Immature natural killer cell (primary cell): ENCODE measurements around the gene C11orf68. TPM values are rescaled to one million over a fixed set of nuclear protein-coding genes. Genes with fewer than 3 reads are reported as not detected.

Source experiments
- DNase-seq, 3 donors: peaks; one replicate each; pipeline ENCODE4 v3.0.0; 2022; ENCODE audit warnings: mixed read lengths in 1 of 3
- H3K27ac Mint-ChIP-seq, 6 donors: one replicate each; pipeline ENCODE4 v1.8.0; 2020; ENCODE audit warnings: mixed read lengths in 6 of 6, mild to moderate bottlenecking in 5 of 6, inconsistent platforms in 4 of 6, moderate library complexity in 3 of 6
- H3K27me3 Mint-ChIP-seq, 3 donors: one replicate each; pipeline ENCODE4 v1.8.0; 2020 to 2021; ENCODE audit warnings: low read depth in 3 of 3, mild to moderate bottlenecking in 3 of 3, mixed read lengths in 3 of 3, moderate library complexity in 3 of 3, inconsistent platforms in 1 of 3
- H3K36me3 Mint-ChIP-seq, 3 donors: one replicate each; pipeline ENCODE4 v1.8.0; 2020; ENCODE audit warnings: mixed read lengths in 3 of 3, inconsistent platforms in 2 of 3, mild to moderate bottlenecking in 2 of 3
- H3K4me1 Mint-ChIP-seq, 2 donors: one replicate each; pipeline ENCODE4 v1.8.0; 2020; ENCODE audit warnings: inconsistent platforms in 2 of 2, mild to moderate bottlenecking in 2 of 2, mixed read lengths in 2 of 2, moderate library complexity in 1 of 2
- H3K4me3 Mint-ChIP-seq, 5 donors: one replicate each; pipeline ENCODE4 v1.8.0; 2020; ENCODE audit warnings: mild to moderate bottlenecking in 5 of 5, mixed read lengths in 5 of 5, inconsistent platforms in 3 of 5, moderate library complexity in 3 of 5
- H3K9me3 Mint-ChIP-seq, 6 donors: one replicate each; pipeline ENCODE4 v1.8.0; 2020; ENCODE audit warnings: mild to moderate bottlenecking in 6 of 6, mixed read lengths in 6 of 6, inconsistent platforms in 4 of 6, moderate library complexity in 3 of 6
- polyA plus RNA-seq, 3 donors: library from polyadenylated mRNA; unstranded; fragments of 300-500 nt; fragmentation: Illumina TruSeq; gene quantifications; one replicate each; pipeline ENCODE4 v1.2.3, GENCODE V29; 2021

The C11orf68 gene
- polyA plus RNA-seq, 3 donors from 2014 or later = 45.7 to 84.5 (median 60.4) TPM

DNA sequence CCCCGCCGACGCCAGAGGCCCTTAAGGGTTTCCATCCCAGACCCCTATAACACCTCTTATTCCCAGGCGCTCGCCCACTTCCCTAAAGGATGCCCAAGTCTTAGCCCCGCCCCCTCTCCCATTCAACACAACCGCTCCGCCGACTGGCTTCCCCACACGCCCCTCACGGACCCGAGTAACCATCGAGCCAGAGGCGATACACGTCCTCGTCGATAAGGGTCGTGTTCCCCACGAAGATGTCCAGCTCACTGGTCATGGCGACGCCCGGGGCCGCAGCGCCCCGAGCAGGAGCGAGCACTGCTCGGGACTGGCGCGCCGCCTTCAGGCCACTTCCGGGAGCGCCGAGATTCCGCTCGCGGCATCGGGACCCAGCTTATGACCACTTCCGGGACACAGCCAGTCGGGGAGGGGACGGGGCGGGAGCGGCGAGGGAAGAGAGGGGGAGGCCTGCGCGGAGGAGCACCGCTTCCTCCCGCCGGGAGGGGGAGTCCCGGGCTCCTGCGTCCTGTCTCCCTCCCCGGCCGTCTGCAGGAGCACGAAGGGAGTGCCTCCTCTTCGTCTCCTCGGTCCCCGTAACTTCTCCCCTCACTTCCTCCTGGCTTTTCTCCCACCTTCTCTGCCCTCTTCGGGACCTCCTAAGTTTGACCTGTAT is 30.6 kb downstream of the C11orf68 start, which contains the start of gene FIBP:
Gene FIBP, minus strand, starts transcription at position 309 of the 652 bp plus-strand sequence. Its CDS starts 53 bp downstream, at position 256.
- Mint-ChIP-seq H3K27me3 (peaks cover 7 to 17% (median 15%) of the 10 kb centered on the region in 3 donors), H3K27ac (peak within 1 kb of the TSS; percentile 94 to 99 (median 98)), H3K4me1 (peaks cover 74 to 81% of the 10 kb centered on the region in 2 donors), H3K9me3 (no peaks in the 10 kb centered on the region), H3K36me3 (peaks cover 0 to 13% (median 0%) of the 10 kb centered on the region in 3 donors), H3K4me3 (peak within 1 kb of the TSS; percentile 84 to 94 (median 92))
- DNase-seq = peak; percentile 92 to 93 (median 92)

DNA sequence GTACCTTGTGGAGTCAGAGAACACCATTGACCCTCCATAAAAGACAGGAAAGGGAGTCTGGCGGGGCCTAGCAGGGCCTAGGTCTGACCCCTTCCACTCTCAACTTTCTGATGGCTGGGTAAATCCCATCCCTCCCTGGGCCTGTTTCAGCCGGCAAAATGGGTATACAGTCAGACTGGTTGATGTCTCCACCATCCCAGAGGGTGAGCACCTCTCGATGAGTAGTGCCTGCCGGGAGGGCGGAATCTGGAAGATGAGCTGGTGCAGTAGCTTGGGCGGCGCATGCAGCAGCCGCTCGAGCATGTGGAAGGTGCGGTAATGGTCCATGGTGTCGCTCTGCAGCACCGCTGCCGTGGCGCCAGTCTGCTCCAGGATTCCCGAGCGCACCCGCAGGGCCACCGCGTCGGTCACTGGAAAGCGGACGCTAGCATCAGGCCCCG is 31.1 kb downstream of the C11orf68 start:
- H3K9me3 Mint-ChIP-seq = no peaks in the 10 kb centered on the region
- H3K4me3 Mint-ChIP-seq = peak overlapping the region; percentile 84 to 94 (median 92)
- peaks cover 0 to 14% (median 0%) of the 10 kb centered on the region in 3 donors for H3K36me3 Mint-ChIP-seq
- H3K27me3 Mint-ChIP-seq = peaks cover 7 to 17% (median 15%) of the 10 kb centered on the region in 3 donors
- H3K27ac Mint-ChIP-seq = peak overlapping the region; percentile 94 to 99 (median 98)
- H3K4me1 Mint-ChIP-seq = peaks cover 68 to 76% of the 10 kb centered on the region in 2 donors
- DNase-seq = no peak

GRCh38 chr11:65886826-65887722 is 31.8 kb downstream of the C11orf68 start:
- H3K36me3 Mint-ChIP-seq = peaks cover 0 to 18% (median 0%) of the 10 kb centered on the region in 3 donors
- no peak for DNase-seq
- H3K4me1 Mint-ChIP-seq = peaks cover 67 to 75% of the 10 kb centered on the region in 2 donors
- peaks cover 7 to 17% (median 15%) of the 10 kb centered on the region in 3 donors for H3K27me3 Mint-ChIP-seq
- peak overlapping the region; percentile 29 to 99 (median 98) for H3K27ac Mint-ChIP-seq
- no peaks in the 10 kb centered on the region for H3K9me3 Mint-ChIP-seq
- H3K4me3 Mint-ChIP-seq = peak overlapping the region; percentile 84 to 94 (median 92)

GRCh38 chr11:65885808-65886536 is 32.9 kb downstream of the C11orf68 start:
- H3K4me3 Mint-ChIP-seq = peak overlapping the region in 3 of 5 donors; percentile 71 to 92 (median 84)
- no peaks in the 10 kb centered on the region for H3K9me3 Mint-ChIP-seq
- H3K27me3 Mint-ChIP-seq = peaks cover 7 to 18% (median 16%) of the 10 kb centered on the region in 3 donors
- H3K36me3 Mint-ChIP-seq = peaks cover 0 to 18% (median 0%) of the 10 kb centered on the region in 3 donors
- peak overlapping the region in 2 of 6 donors; percentile 29 to 84 for H3K27ac Mint-ChIP-seq
- DNase-seq = no peak
- H3K4me1 Mint-ChIP-seq = peaks cover 71 to 79% of the 10 kb centered on the region in 2 donors

GRCh38 chr11:65885231-65885630 is 33.6 kb downstream of the C11orf68 start:
- H3K4me3 Mint-ChIP-seq = no peak overlapping the region
- H3K27ac Mint-ChIP-seq = peak overlapping the region in 3 of 6 donors; percentile 23 to 53 (median 50)
- H3K4me1 Mint-ChIP-seq = peaks cover 77 to 84% of the 10 kb centered on the region in 2 donors

GRCh38 chr11:65884716-65885092 is 34.2 kb downstream of the C11orf68 start:
- H3K4me1 Mint-ChIP-seq = peaks cover 77 to 84% of the 10 kb centered on the region in 2 donors
- H3K4me3 Mint-ChIP-seq = peak overlapping the region in 4 of 5 donors; percentile 15 to 52 (median 44)

More at GRCh38 chr11:65885231-65885630, 33.6 kb downstream of the C11orf68 start:
- no peaks in the 10 kb centered on the region for H3K9me3 Mint-ChIP-seq
- peaks cover 0 to 18% (median 0%) of the 10 kb centered on the region in 3 donors for H3K36me3 Mint-ChIP-seq
- no peak for DNase-seq
- H3K27me3 Mint-ChIP-seq = peaks cover 7 to 19% (median 16%) of the 10 kb centered on the region in 3 donors

DNA sequence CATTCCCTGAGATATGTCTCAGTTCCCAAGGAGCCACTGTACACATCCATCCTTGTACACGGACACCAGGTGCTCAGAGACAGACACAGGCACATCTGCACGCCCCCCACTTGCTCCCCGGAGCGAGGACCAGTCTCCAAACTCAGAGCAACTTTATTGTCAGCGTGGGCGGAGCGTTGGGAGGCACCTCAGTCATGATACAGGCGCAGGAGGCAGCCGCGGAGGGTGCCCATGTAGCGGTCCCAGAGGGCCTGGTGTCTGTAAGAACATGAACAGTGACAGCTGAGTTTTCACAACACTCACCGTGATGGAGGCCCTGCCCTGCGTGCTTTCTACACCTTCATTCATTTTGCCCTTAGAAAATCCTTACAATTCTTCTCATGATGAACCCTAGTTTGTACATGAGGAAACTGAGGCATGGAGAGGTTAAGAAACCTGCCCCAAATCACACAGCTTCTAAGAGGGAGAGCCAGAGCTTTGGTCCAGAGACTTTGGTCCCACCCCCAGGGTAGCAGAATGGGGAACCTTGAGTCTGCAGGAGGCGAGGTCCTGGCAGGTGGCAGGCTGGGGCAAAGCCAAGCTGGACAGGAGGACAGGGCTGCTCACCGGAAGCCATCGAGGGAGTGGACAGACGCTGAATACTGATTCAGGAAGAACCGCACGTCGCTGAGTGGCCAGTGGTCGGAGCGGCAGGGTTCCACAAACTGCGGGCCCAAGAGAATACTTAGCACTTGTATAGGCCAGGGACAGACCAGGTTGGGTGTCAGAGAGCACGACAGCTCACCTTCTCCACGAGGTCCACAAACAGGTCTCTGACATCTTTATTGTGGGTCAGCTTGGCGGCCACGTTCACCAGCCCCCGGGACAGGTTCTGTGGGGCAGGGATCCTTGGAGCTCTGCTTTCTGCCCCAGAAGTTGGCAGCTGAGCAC is 34.8 kb downstream of the C11orf68 start:
- Mint-ChIP-seq H3K36me3 (peaks cover 0 to 18% (median 0%) of the 10 kb centered on the region in 3 donors), H3K27ac (peak overlapping the region; percentile 23 to 94 (median 89)), H3K9me3 (no peaks in the 10 kb centered on the region), H3K4me3 (peak overlapping the region in 2 of 5 donors; percentile 40 to 52), H3K27me3 (peaks cover 7 to 16% (median 13%) of the 10 kb centered on the region in 3 donors), H3K4me1 (peaks cover 77 to 84% of the 10 kb centered on the region in 2 donors)
- DNase-seq = no peak

More at GRCh38 chr11:65884716-65885092, 34.2 kb downstream of the C11orf68 start:
- peak; percentile 80 to 84 (median 83) for DNase-seq
- Mint-ChIP-seq H3K27me3 (peaks cover 7 to 16% (median 14%) of the 10 kb centered on the region in 3 donors), H3K27ac (peak overlapping the region; percentile 15 to 91 (median 89)), H3K9me3 (no peaks in the 10 kb centered on the region), H3K36me3 (peaks cover 0 to 18% (median 0%) of the 10 kb centered on the region in 3 donors)

GRCh38 chr11:65883058-65883761 is 35.7 kb downstream of the C11orf68 start:
- H3K27ac Mint-ChIP-seq = peak overlapping the region in 5 of 6 donors; percentile 23 to 94 (median 87)
- H3K36me3 Mint-ChIP-seq = peaks cover 0 to 18% (median 0%) of the 10 kb centered on the region in 3 donors
- H3K9me3 Mint-ChIP-seq = no peaks in the 10 kb centered on the region
- DNase-seq = no peak
- peaks cover 78 to 84% of the 10 kb centered on the region in 2 donors for H3K4me1 Mint-ChIP-seq
- peaks cover 0 to 11% (median 8%) of the 10 kb centered on the region in 3 donors for H3K27me3 Mint-ChIP-seq
- peak overlapping the region in 1 of 5 donors; percentile 36 for H3K4me3 Mint-ChIP-seq

GRCh38 chr11:65882120-65883057 is 36.5 kb downstream of the C11orf68 start:
- no peaks in the 10 kb centered on the region for H3K9me3 Mint-ChIP-seq
- H3K27ac Mint-ChIP-seq = peak overlapping the region; percentile 23 to 98 (median 94)
- peaks cover 0 to 18% (median 0%) of the 10 kb centered on the region in 3 donors for H3K36me3 Mint-ChIP-seq
- H3K27me3 Mint-ChIP-seq = peaks cover 0 to 8% (median 8%) of the 10 kb centered on the region in 3 donors
- H3K4me1 Mint-ChIP-seq = peaks cover 77 to 84% of the 10 kb centered on the region in 2 donors
- no peak for DNase-seq
- peak overlapping the region; percentile 87 to 97 (median 95) for H3K4me3 Mint-ChIP-seq

- Mint-ChIP-seq H3K36me3 (peaks cover 0 to 14% (median 0%) of the 10 kb centered on the region in 3 donors), H3K9me3 (no peaks in the 10 kb centered on the region), H3K27me3 (peaks cover 0 to 8% (median 8%) of the 10 kb centered on the region in 3 donors), H3K27ac (peak overlapping the region; percentile 94 to 98 (median 96)), H3K4me3 (peak overlapping the region; percentile 87 to 97 (median 95)), H3K4me1 (peaks cover 75 to 76% of the 10 kb centered on the region in 2 donors)
- DNase-seq = peak; percentile 60 to 73 (median 65)
Measured at GRCh38 chr11:65880844-65881421, 37.9 kb downstream of the C11orf68 start.
